Osteoblast (primary cell): Measurements from ENCODE around the gene RIMS1. TPM values are rescaled to one million over a fixed set of nuclear protein-coding genes. Genes with fewer than 3 reads are reported as not detected.

ENCODE experiments used
- DNase-seq: peaks from one replicate; pipeline ENCODE4 v3.0.0; 2011; ENCODE audit warnings: low spot score, mixed read lengths; ENCODE audit not compliant: insufficient read length; ENCODE audit errors: missing footprints
- H2AFZ ChIP-seq: 2 replicates; pipeline ENCODE4 v1.6.0; 2011; ENCODE audit warnings: mild to moderate bottlenecking, low read length
- H3K27ac ChIP-seq: 2 replicates; pipeline ENCODE4 v1.5.1; 2011; ENCODE audit warnings: mild to moderate bottlenecking, low read depth, low read length, moderate library complexity
- H3K27me3 ChIP-seq: 2 replicates; pipeline ENCODE4 v1.6.0; 2012; ENCODE audit warnings: mild to moderate bottlenecking, control low read depth, inconsistent platforms, low read length, moderate library complexity; ENCODE audit not compliant: insufficient read depth
- H3K36me3 ChIP-seq: 2 replicates; pipeline ENCODE4 v1.5.1; 2011; ENCODE audit warnings: mild to moderate bottlenecking, low read length, control low read depth, moderate library complexity; ENCODE audit not compliant: insufficient read depth
- H3K4me1 ChIP-seq: 2 replicates; pipeline ENCODE4 v1.5.1; 2011; ENCODE audit warnings: mild to moderate bottlenecking, low read length, control low read depth, moderate library complexity; ENCODE audit not compliant: insufficient read depth
- H3K4me2 ChIP-seq: 2 replicates; pipeline ENCODE4 v1.6.0; 2011; ENCODE audit warnings: mild to moderate bottlenecking, low read length; ENCODE audit not compliant: insufficient read depth
- H3K4me3 ChIP-seq: fragments of 200-600 bp; sonication (generic); 3 replicates; pipeline ENCODE4 v1.5.1; 2012; ENCODE audit warnings: mild to moderate bottlenecking, low read length, inconsistent platforms; ENCODE audit not compliant: insufficient read depth
- H3K79me2 ChIP-seq: 2 replicates; pipeline ENCODE4 v1.6.0; 2012; ENCODE audit warnings: mild to moderate bottlenecking, low read length, control low read depth, inconsistent platforms; ENCODE audit not compliant: insufficient read depth
- H3K9me3 ChIP-seq: 2 replicates; pipeline ENCODE4 v1.5.1; 2011; ENCODE audit warnings: low read depth, low read length, control low read depth
- H4K20me1 ChIP-seq: 2 replicates; pipeline ENCODE4 v1.6.0; 2012; ENCODE audit warnings: mild to moderate bottlenecking, low read length, control low read depth; ENCODE audit not compliant: insufficient read depth
- total RNA-seq: library from RNA; depleted of rRNA; stranded (reverse); fragments of >200 nt; gene quantifications from 2 replicates; pipeline ENCODE4 v1.2.3, GENCODE V29; 2012
- TF ChIP-seq, protein P1 (sequence below): IDR thresholded peaks from 2 replicates; pipeline ENCODE4 v1.5.1; 2011; ENCODE audit warnings: mild to moderate bottlenecking, low read depth, low read length, moderate library complexity; ENCODE audit errors: extremely low read depth

RIMS1 gene
- total RNA-seq, 1 donor: 13.4 TPM

DNA sequence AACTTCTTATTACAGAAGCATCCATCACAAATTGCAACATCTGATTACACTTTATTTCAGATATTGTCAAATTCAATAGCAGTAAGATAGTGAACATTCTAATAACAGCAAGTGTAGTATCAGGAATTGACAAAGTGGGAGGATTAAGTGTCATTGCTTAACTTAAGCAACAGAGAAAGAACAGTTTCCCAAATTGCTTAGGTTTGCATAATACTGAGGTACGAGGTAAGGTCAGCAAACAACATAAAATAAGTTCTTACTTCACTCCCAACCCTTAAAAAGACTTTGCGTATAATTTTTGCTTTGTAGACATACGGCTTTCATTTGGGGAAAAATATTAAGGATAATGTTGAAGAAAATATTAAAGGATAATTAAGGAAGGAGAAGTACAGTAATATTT is 163.0 kb downstream of the RIMS1 start:
- H3K36me3 ChIP-seq: no peaks in the 10 kb centered on the region

DNA sequence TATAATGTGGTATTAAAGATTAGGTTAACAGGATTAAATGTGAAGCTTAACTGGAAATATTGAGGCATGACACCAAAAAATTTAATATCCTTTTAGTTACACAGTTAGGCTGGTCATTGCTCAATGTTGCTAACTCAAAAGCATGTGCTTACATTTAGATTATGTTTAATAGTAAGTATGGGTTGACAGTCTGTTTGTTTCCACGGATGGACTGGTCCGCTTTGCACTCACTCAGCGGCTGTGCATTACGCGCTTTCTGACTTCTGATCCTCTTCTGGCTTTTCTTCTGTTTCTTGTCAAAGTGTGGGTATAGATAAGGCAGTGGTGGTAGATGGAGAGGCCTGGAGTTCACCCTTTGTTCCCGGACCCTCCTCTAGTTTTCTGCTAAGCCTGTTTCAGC is 174.9 kb downstream of the RIMS1 start:
- Histone ChIP-seq H3K4me1 (no peaks in the 10 kb centered on the region), H3K27ac (no peak overlapping the region), H3K9me3 (no peaks in the 10 kb centered on the region), H2AFZ (no peak overlapping the region), H3K79me2 (no peaks in the 10 kb centered on the region), H3K36me3 (no peaks in the 10 kb centered on the region), H3K27me3 (no peaks in the 10 kb centered on the region), H3K4me2 (no peak overlapping the region), H3K4me3 (no peak overlapping the region), H4K20me1 (no peaks in the 10 kb centered on the region)
- no peak for DNase-seq
- TF ChIP-seq, protein P1, sequence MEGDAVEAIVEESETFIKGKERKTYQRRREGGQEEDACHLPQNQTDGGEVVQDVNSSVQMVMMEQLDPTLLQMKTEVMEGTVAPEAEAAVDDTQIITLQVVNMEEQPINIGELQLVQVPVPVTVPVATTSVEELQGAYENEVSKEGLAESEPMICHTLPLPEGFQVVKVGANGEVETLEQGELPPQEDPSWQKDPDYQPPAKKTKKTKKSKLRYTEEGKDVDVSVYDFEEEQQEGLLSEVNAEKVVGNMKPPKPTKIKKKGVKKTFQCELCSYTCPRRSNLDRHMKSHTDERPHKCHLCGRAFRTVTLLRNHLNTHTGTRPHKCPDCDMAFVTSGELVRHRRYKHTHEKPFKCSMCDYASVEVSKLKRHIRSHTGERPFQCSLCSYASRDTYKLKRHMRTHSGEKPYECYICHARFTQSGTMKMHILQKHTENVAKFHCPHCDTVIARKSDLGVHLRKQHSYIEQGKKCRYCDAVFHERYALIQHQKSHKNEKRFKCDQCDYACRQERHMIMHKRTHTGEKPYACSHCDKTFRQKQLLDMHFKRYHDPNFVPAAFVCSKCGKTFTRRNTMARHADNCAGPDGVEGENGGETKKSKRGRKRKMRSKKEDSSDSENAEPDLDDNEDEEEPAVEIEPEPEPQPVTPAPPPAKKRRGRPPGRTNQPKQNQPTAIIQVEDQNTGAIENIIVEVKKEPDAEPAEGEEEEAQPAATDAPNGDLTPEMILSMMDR: no peak

More for the DNA sequence above, 163.0 kb downstream of the RIMS1 start:
- Histone ChIP-seq H3K4me2 (no peak overlapping the region), H3K27ac (no peak overlapping the region), H3K79me2 (no peaks in the 10 kb centered on the region), H3K9me3 (no peaks in the 10 kb centered on the region), H3K27me3 (no peaks in the 10 kb centered on the region), H4K20me1 (no peaks in the 10 kb centered on the region), H2AFZ (no peak overlapping the region), H3K4me3 (no peak overlapping the region), H3K4me1 (no peaks in the 10 kb centered on the region)
- no peak for DNase-seq
- TF ChIP-seq, protein P1: no peak

DNA sequence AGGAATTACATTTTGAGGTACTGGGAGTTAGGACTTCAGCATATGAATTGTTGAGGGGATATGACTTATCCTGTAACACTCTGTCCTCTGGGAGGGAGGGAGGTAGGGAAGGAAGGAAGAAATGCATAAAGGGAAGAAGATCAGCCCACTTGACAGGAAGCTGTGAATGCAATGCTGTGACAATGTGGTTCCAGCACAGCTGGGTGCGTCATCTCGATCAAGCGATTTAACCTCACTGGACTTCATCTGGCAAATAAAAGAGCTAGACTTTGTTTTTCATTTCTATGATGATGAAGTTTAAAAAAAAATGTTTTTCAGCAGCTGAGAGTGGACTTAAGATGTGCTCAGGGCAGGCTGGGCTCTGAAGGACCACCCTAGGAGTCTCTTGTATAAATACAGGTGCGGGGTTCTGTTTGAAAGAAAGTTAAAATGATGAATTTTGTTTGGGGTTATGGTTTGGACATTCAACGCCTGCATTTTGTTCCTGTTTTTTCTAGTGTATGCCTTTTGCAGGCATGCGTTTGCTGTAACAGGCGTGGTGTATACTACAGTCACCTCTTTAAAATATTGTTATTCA is 178.1 kb downstream of the RIMS1 start:
- no peaks in the 10 kb centered on the region for H3K4me1 ChIP-seq
- no peak overlapping the region for H2AFZ ChIP-seq
- no peaks in the 10 kb centered on the region for H3K9me3 ChIP-seq
- no peak overlapping the region for H3K27ac ChIP-seq
- H3K4me3 ChIP-seq: no peak overlapping the region
- H3K4me2 ChIP-seq: no peak overlapping the region
- H4K20me1 ChIP-seq: no peaks in the 10 kb centered on the region
- TF ChIP-seq, protein P1: no peak
- no peaks in the 10 kb centered on the region for H3K27me3 ChIP-seq
- no peaks in the 10 kb centered on the region for H3K36me3 ChIP-seq
- no peak for DNase-seq
- H3K79me2 ChIP-seq: no peaks in the 10 kb centered on the region

DNA sequence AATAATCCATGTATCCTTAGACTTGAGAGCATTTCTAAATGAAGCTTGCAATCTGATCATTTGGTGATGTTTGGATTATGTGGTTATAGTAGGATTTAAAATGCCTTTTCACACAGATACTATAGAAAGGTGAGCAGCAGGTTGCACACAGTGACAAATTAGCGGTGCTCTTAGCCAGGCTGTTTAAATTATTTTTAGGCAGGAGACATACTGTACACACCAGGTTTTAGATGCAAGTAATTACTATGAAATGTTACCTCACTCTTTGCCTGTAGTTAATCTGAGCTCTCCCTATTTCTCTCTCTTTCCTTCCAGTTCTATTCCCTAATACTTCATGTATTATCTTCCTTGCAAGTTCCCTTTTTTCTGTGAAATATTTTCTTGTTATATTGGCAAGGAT is 191.7 kb downstream of the RIMS1 start:
- no peak overlapping the region for H3K27ac ChIP-seq
- H3K4me2 ChIP-seq: no peak overlapping the region
- no peaks in the 10 kb centered on the region for H3K4me1 ChIP-seq
- no peaks in the 10 kb centered on the region for H3K79me2 ChIP-seq
- no peaks in the 10 kb centered on the region for H4K20me1 ChIP-seq
- H3K4me3 ChIP-seq: no peak overlapping the region
- H2AFZ ChIP-seq: no peak overlapping the region
- no peaks in the 10 kb centered on the region for H3K9me3 ChIP-seq
- H3K36me3 ChIP-seq: no peaks in the 10 kb centered on the region
- TF ChIP-seq, protein P1: no peak
- no peak for DNase-seq
- H3K27me3 ChIP-seq: peaks cover 10% of the 10 kb centered on the region
